K562 treated with DMSO at 1 percent for 24 hours (cell line): ENCODE measurements around the gene NCK1. TPM values are rescaled to one million over a fixed set of nuclear protein-coding genes. Genes with fewer than 3 reads are reported as not detected.

Experiments
- total RNA-seq: library from RNA; unstranded; fragments of 300-600 nt; gene quantifications from 2 replicates; pipeline ENCODE4 v1.2.3, GENCODE V29; 2022; ENCODE audit warnings: low read depth; ENCODE audit not compliant: insufficient read depth

Gene NCK1
- total RNA-seq: 10.4 and 11.2 TPM in 2 replicates

GRCh38 chr3:136861890-136862616 lies at the start of gene NCK1:
Gene NCK1, plus strand, starts transcription at chr3:136862208. Its CDS starts 65,794 bp downstream, at chr3:136928002.

GRCh38 chr3:136818769-136819391 lies 43.1 kb upstream of the NCK1 start, which contains the start of gene SLC35G2:
Gene SLC35G2, plus strand, starts transcription at chr3:136819126. Its CDS starts 35,335 bp downstream, at chr3:136854461.

DNA sequence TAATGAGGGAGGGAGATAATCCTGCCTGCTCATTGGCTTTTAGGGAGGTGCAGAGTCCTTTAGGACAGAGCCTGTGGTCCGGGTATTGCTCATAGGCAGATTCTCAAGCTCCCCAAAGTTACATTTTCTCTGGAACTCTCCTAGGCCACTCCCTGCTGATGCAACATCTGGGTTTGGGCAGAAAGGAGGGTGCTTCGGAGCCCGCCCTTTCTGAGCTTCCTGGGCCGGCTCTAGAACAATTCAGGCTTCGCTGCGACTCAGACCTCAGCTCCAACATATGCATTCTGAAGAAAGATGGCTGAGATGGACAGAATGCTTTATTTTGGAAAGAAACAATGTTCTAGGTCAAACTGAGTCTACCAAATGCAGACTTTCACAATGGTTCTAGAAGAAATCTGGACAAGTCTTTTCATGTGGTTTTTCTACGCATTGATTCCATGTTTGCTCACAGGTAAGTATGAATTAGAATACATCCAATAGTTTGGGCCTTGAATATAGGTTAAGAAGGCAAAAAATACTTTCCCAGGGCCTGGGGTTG lies 95.8 kb downstream of the NCK1 start, which contains the start of gene IL20RB:
Gene IL20RB, plus strand, starts transcription at position 233 of the 538 bp plus-strand sequence. Its CDS starts 131 bp downstream, at position 364.

Other genes starting within 250 kb of the NCK1 start
- 4.3 and 7.5 TPM in 2 replicates for gene STAG1, start 109.8 kb upstream of the NCK1 start, total RNA-seq
- gene SLC35G2, start 43.1 kb upstream of the NCK1 start, total RNA-seq: 3.6 and 3.7 TPM in 2 replicates
- 40.9 and 50.6 TPM in 2 replicates for gene IL20RB, start 95.8 kb downstream of the NCK1 start, total RNA-seq